NCI-H510A (cell line): ENCODE data around the gene MEGF6.

Source experiments
- DNase-seq: peaks from one replicate; lab custom pipeline; 2025; lab: John Stamatoyannopoulos, UW

Gene MEGF6

GRCh38 chr1:3555131-3555920 is 56.0 kb downstream of the MEGF6 start:
- no peak for DNase-seq

GRCh38 chr1:3553940-3554223 is 57.4 kb downstream of the MEGF6 start:
- DNase-seq, result no peak

GRCh38 chr1:3553166-3553939 is 58.0 kb downstream of the MEGF6 start:
- DNase-seq, result no peak

GRCh38 chr1:3552751-3553150 is 58.6 kb downstream of the MEGF6 start:
- no peak for DNase-seq

GRCh38 chr1:3552176-3552575 is 59.1 kb downstream of the MEGF6 start:
- DNase-seq, result no peak

GRCh38 chr1:3551711-3552110 is 59.6 kb downstream of the MEGF6 start:
- no peak for DNase-seq

- DNase-seq, result no peak
Observed at GRCh38 chr1:3551290-3551678, 60.0 kb downstream of the MEGF6 start.

- DNase-seq, result no peak
Observed at GRCh38 chr1:3550511-3551289, 60.6 kb downstream of the MEGF6 start.

- DNase-seq, result no peak
Observed at GRCh38 chr1:3548895-3549294, 62.4 kb downstream of the MEGF6 start.

- no peak for DNase-seq
Observed at GRCh38 chr1:3548156-3548893, 63.0 kb downstream of the MEGF6 start.

- DNase-seq, result no peak
Observed at GRCh38 chr1:3547055-3548005, 64.0 kb downstream of the MEGF6 start.

GRCh38 chr1:3546048-3546384 is 65.3 kb downstream of the MEGF6 start:
- no peak for DNase-seq

- no peak for DNase-seq
Observed at GRCh38 chr1:3545363-3546047, 65.8 kb downstream of the MEGF6 start.

GRCh38 chr1:3544040-3544977 is 67.0 kb downstream of the MEGF6 start:
- DNase-seq, result no peak

- DNase-seq, result no peak
Observed at GRCh38 chr1:3543076-3544039, 68.0 kb downstream of the MEGF6 start.

GRCh38 chr1:3542676-3543075 is 68.6 kb downstream of the MEGF6 start:
- no peak for DNase-seq

- DNase-seq, result no peak
Observed at GRCh38 chr1:3541936-3542335, 69.4 kb downstream of the MEGF6 start.

GRCh38 chr1:3541465-3541864 is 69.8 kb downstream of the MEGF6 start:
- DNase-seq, result no peak
